GM12892 (cell line): ENCODE data around the gene VSTM2B.

Experiments used
- POLR2A ChIP-seq: IDR thresholded peaks from 2 replicates; pipeline ENCODE4 v1.6.1; 2011; ENCODE audit warnings: low read depth, low read length, control low read depth
- POLR2AphosphoS5 ChIP-seq: IDR thresholded peaks from 2 replicates; pipeline ENCODE4 v1.6.1; 2011; ENCODE audit warnings: low read depth, low read length, control low read depth

GRCh38 chr19:29550896-29551295 lies 25.1 kb downstream of the VSTM2B start:
- TF ChIP-seq POLR2A: no peak
- no peak for TF ChIP-seq POLR2AphosphoS5
